Measurements from ENCODE around the gene NPY. TPM values are rescaled to one million over a fixed set of nuclear protein-coding genes. Genes with fewer than 3 reads are reported as not detected.

The NPY gene
- total and polyA plus RNA-seq, 8 donors = 0.30 to 8.8 (median 0.43) TPM; not detected in 4

- TF ChIP-seq, protein P1, sequence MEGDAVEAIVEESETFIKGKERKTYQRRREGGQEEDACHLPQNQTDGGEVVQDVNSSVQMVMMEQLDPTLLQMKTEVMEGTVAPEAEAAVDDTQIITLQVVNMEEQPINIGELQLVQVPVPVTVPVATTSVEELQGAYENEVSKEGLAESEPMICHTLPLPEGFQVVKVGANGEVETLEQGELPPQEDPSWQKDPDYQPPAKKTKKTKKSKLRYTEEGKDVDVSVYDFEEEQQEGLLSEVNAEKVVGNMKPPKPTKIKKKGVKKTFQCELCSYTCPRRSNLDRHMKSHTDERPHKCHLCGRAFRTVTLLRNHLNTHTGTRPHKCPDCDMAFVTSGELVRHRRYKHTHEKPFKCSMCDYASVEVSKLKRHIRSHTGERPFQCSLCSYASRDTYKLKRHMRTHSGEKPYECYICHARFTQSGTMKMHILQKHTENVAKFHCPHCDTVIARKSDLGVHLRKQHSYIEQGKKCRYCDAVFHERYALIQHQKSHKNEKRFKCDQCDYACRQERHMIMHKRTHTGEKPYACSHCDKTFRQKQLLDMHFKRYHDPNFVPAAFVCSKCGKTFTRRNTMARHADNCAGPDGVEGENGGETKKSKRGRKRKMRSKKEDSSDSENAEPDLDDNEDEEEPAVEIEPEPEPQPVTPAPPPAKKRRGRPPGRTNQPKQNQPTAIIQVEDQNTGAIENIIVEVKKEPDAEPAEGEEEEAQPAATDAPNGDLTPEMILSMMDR (IDR thresholded peaks at IDR 0.05) = no peak
- intact Hi-C loops (cut with DNase I) = no loop called here
These were observed 13.4 kb downstream of the NPY start for GRCh38 chr7:24297362-24297761.

DNA sequence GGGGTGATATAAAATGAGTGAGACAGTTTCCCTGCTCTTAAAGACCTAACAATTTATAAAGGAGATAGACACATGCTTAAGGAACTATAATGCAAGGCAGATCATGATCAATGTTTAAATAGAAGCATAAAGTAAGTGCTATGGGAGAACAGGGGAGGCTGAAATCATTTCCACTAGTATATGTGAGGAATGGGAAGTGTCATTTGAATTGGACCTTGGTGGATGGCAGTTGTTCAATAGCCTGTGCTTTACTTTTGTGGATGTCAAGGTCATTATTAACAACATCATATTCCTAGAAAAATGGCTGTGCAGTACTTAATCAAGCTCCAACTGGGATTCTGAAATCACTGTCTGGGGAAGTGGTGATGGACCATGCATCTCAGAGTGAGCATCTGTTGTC, 14.7 kb downstream of the NPY start:
- TF ChIP-seq, protein P1 (IDR thresholded peaks at IDR 0.05) = no peak
- H3K4me3 ChIP-seq = no peak overlapping the region
- H3K36me3 ChIP-seq = no peaks in the 10 kb centered on the region
- ATAC-seq (no peak), DNase-seq (no peak)
- intact Hi-C loops (cut with DNase I) = no loop called here
- H3K27ac ChIP-seq = no peak overlapping the region
- H3K9me3 ChIP-seq = no peaks in the 10 kb centered on the region
- no peaks in the 10 kb centered on the region for H3K4me1 ChIP-seq
- H3K27me3 ChIP-seq = no peaks in the 10 kb centered on the region

More at GRCh38 chr7:24297362-24297761, 13.4 kb downstream of the NPY start:
- H3K4me3 ChIP-seq = no peak overlapping the region
- no peaks in the 10 kb centered on the region for H3K36me3 ChIP-seq
- H3K27ac ChIP-seq = no peak overlapping the region
- no peaks in the 10 kb centered on the region for H3K9me3 ChIP-seq
- H3K27me3 ChIP-seq = no peaks in the 10 kb centered on the region
- no peaks in the 10 kb centered on the region for H3K4me1 ChIP-seq
- ATAC-seq (peak; percentile 39), DNase-seq (no peak)

- Histone ChIP-seq H3K27ac (no peak overlapping the region), H3K9me3 (no peaks in the 10 kb centered on the region), H3K27me3 (no peaks in the 10 kb centered on the region), H3K36me3 (no peaks in the 10 kb centered on the region), H3K4me3 (no peak overlapping the region), H3K4me1 (no peaks in the 10 kb centered on the region)
- ATAC-seq (no peak), DNase-seq (no peak)
- intact Hi-C loops (cut with DNase I) = no loop called here
- TF ChIP-seq, protein P1 (IDR thresholded peaks at IDR 0.05) = no peak
These were observed 15.2 kb downstream of the NPY start for GRCh38 chr7:24299192-24299591.

DNA sequence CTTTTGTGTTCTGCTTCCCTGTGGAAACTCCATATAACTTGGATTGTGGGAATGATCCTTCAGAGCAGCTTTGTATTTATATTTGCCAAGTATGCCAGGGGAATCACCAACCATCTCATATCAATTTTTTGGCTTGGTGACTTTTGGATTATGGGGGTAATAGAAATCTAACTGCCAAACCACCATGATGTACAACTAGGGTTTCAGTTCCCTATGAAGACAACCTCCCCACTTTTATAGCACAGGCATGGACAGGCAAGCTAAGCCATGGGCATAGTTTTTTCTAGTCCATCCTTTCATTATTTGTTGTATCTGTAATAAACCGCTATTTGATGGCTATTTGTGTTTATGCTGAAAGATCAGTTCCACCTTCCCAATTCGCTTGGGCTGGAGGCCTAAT, 17.7 kb downstream of the NPY start:
- TF ChIP-seq, protein P1 (IDR thresholded peaks at IDR 0.05) = no peak
- DNase-seq (no peak), ATAC-seq (no peak)
- Histone ChIP-seq H3K27ac (no peak overlapping the region), H3K9me3 (no peaks in the 10 kb centered on the region), H3K27me3 (no peaks in the 10 kb centered on the region), H3K36me3 (no peaks in the 10 kb centered on the region), H3K4me3 (no peak overlapping the region), H3K4me1 (no peaks in the 10 kb centered on the region)
- intact Hi-C loops (cut with DNase I) = no loop called here

DNA sequence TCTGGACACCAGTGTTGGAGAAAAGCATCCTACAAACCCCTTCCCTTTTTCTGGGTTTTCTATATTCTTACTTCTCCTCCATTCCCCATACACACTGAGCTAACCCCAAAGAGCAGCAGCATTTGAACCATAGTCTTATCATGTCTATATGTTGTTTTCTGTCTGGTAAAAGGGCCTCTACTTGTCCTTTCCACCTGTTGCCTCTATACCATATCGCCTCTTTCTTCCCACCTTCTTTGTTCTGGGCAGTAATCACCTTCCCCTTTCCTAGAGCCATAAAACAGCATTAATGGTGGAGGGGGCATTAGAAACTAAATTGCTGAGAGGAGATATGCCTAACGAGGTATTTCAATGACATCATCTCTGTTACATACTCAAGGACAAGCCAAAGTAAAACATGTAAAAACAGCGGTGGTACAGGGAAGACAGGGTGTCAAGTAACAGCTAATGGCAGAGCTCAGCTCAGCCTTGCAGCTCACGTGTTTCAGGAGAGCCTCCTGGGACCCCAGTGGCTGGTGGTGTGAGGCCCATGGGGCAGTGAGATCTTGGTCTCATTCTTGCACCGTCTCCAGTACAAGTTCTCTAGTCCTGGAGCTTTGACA, 20.6 kb downstream of the NPY start:
- Histone ChIP-seq H3K27ac (no peak overlapping the region), H3K4me1 (no peaks in the 10 kb centered on the region), H3K36me3 (no peaks in the 10 kb centered on the region), H3K9me3 (no peaks in the 10 kb centered on the region), H3K27me3 (no peaks in the 10 kb centered on the region), H3K4me3 (no peak overlapping the region)
- TF ChIP-seq, protein P1 (IDR thresholded peaks at IDR 0.05) = no peak
- ATAC-seq = no peak
- intact Hi-C loops (cut with DNase I) = no loop called here
- no peak for DNase-seq
